ENCODE data around the gene P4HTM. TPM values are rescaled to one million over a fixed set of nuclear protein-coding genes. Genes with fewer than 3 reads are reported as not detected.

The P4HTM gene
- total RNA-seq, 2 experiments from 2014 or later = 24.8 to 25.0 TPM

DNA sequence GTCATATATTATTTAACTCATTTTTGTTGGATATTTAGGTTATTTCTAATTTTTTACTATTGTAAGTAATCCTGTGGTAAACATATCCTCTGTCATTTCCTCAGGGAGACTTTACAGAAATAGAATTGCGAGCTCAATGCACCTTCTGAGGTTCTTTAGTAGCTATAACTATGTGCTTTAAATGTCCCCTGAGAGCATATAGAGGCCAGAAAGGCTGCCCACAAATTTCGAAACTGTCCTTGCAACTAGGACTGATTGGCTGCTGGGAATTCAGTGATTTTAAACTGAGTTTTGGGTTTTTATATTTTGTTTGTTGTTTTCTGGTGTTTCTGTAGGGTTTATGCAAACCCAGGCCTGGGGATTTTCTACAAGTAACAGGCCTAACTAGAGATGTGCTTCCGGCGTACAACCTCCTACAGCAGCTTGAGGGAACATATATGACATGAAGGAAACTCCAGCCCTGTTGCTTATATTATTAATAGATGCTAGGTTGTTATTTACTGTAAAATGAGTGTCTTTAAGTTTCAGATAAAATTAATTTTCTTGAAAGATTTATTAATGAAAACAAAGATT lies 29.1 kb upstream of the P4HTM start:
- intact Hi-C loops (cut with micrococcal nuclease) = no loop called here
- Mint-ChIP-seq H3K4me3 (no peak overlapping the region), H3K4me1 (ENCODE audit: low read depth) (peaks cover under 1% of the 10 kb centered on the region), H3K27me3 (no peaks in the 10 kb centered on the region), H3K9me3 (no peaks in the 10 kb centered on the region), H3K36me3 (ENCODE audit: low read depth) (peaks cover 18% of the 10 kb centered on the region), H3K27ac (no peak overlapping the region)
- ATAC-seq = no peak
- DNase-seq = no peak
- ChIA-PET CTCF (interaction anchor here (0.6 to 0.9 kb wide), 3 partner anchors 26 to 297 kb away, joined by 3 to 4 read pairs (median 3); no protein-coding TSS in a partner anchor), POLR2A (no interaction called here)
- TF ChIP-seq, protein P1, sequence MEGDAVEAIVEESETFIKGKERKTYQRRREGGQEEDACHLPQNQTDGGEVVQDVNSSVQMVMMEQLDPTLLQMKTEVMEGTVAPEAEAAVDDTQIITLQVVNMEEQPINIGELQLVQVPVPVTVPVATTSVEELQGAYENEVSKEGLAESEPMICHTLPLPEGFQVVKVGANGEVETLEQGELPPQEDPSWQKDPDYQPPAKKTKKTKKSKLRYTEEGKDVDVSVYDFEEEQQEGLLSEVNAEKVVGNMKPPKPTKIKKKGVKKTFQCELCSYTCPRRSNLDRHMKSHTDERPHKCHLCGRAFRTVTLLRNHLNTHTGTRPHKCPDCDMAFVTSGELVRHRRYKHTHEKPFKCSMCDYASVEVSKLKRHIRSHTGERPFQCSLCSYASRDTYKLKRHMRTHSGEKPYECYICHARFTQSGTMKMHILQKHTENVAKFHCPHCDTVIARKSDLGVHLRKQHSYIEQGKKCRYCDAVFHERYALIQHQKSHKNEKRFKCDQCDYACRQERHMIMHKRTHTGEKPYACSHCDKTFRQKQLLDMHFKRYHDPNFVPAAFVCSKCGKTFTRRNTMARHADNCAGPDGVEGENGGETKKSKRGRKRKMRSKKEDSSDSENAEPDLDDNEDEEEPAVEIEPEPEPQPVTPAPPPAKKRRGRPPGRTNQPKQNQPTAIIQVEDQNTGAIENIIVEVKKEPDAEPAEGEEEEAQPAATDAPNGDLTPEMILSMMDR (IDR thresholded peaks at IDR 0.05) = no peak

DNA sequence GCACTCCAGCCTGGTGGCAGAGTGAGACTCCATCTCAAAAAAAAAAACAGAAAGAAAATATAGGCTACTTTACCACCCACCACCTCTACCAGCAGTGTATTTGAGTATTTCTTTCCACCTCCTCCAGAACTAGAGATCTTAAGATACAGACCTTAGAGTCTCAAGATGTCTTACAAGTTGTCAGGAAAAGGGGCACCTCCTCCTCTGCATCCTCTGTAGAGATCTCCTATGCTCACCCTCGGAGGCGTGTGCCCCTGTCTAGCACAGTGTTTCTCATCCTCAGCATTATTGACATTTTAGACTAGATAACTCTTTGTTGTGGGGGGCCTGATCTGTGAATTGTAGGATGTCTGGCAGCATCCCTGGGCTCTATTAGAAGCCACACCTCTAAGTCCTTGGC lies 27.7 kb upstream of the P4HTM start:
- DNase-seq (no peak), ATAC-seq (no peak)
- Mint-ChIP-seq H3K27ac (peak overlapping the region; percentile 60), H3K27me3 (no peaks in the 10 kb centered on the region), H3K36me3 (ENCODE audit: low read depth) (peaks cover 17% of the 10 kb centered on the region), H3K4me1 (ENCODE audit: low read depth) (peaks cover 13% of the 10 kb centered on the region), H3K9me3 (no peaks in the 10 kb centered on the region), H3K4me3 (no peak overlapping the region)
- intact Hi-C loops (cut with micrococcal nuclease) = no loop called here
- TF ChIP-seq, protein P1 (IDR thresholded peaks at IDR 0.05) = no peak
- ChIA-PET CTCF (no interaction called here), POLR2A (no interaction called here)

DNA sequence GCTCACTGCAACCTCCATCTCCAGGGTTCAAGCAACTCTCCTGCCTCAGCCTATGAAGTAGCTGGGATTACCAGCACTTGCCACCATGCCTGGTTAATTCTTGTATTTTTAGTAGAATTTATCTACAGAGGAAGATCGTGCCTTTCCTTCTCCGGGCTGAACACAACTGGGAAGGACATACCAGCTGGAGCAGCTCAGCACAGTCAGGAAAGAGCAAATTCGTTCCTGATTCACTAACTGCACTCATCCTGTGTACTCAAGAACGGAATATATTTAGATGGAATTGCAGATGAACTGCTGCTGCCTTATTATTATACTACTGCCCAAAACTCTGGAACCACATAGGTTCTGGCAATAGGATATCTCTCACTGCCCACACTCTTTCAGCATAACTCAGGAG lies 27.1 kb upstream of the P4HTM start:
- CTCF ChIA-PET = no interaction called here

DNA sequence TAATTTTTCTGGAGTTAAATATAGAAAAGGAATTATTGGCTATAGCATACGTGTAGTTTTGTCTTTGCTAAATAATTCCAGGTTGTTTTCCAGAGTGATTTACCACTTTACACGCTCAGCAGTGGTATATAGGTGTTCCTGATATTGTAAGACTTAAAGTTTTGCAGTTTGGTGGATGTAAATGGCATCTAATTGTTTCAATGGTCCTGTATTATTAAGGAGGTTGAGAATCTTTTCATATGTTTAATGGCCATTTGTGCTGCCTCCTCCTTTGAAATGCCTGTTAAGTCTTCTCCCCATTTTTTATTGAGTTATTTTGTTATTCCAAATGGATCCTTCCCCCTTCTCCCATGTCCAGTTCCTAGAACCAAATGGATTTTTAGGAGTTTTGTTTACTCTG lies 26.4 kb upstream of the P4HTM start:
- no peak for ATAC-seq
- Mint-ChIP-seq H3K27ac (no peak overlapping the region), H3K4me1 (ENCODE audit: low read depth) (peaks cover 13% of the 10 kb centered on the region), H3K36me3 (ENCODE audit: low read depth) (peaks cover 17% of the 10 kb centered on the region), H3K9me3 (no peaks in the 10 kb centered on the region), H3K4me3 (no peak overlapping the region), H3K27me3 (no peaks in the 10 kb centered on the region)
- POLR2A ChIA-PET = no interaction called here
- no peak for DNase-seq
- TF ChIP-seq, protein P1 (IDR thresholded peaks at IDR 0.05) = no peak
- intact Hi-C loops (cut with micrococcal nuclease) = no loop called here
- CTCF ChIA-PET = interaction anchor here (1.2 kb wide), 1 partner anchor 12 kb away, joined by 4 read pairs; no protein-coding TSS in a partner anchor

More for the DNA sequence above, 27.1 kb upstream of the P4HTM start:
- TF ChIP-seq, protein P1 (IDR thresholded peaks at IDR 0.05) = no peak
- Mint-ChIP-seq H3K27me3 (no peaks in the 10 kb centered on the region), H3K36me3 (ENCODE audit: low read depth) (peaks cover 14% of the 10 kb centered on the region), H3K4me3 (no peak overlapping the region), H3K4me1 (ENCODE audit: low read depth) (peaks cover 13% of the 10 kb centered on the region), H3K9me3 (no peaks in the 10 kb centered on the region), H3K27ac (peak overlapping the region; percentile 30)
- POLR2A ChIA-PET = no interaction called here
- DNase-seq (no peak), ATAC-seq (no peak)
- intact Hi-C loops (cut with micrococcal nuclease) = no loop called here

DNA sequence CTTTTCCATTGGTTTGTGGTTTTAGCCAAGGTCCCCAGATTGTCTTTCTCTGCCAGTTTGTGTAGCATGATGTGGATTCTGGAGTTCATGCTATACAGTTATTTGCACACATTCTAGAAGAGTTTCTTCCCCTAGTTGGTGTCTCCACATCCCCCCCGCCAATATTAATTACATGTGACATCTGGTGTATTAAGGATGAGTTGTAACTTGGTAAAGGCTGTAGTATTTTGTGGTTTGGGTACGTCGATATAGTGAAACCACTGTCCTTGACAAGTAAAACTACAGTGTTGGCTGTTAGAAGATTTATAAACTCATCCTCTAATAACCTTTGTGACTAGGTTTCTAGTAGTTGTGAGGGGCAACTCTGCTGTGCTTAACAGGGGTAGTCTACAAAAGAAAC lies 23.7 kb upstream of the P4HTM start:
- POLR2A ChIA-PET = interaction anchor here (0.7 to 1.1 kb wide), 3 partner anchors 55 to 222 kb away, joined by 3 to 5 read pairs (median 3); partner anchors contain the start of gene NDUFAF3

More for the DNA sequence above, 23.7 kb upstream of the P4HTM start:
- Mint-ChIP-seq H3K4me1 (ENCODE audit: low read depth) (peaks cover 13% of the 10 kb centered on the region), H3K27me3 (no peaks in the 10 kb centered on the region), H3K27ac (peak overlapping the region; percentile 64), H3K4me3 (no peak overlapping the region), H3K9me3 (no peaks in the 10 kb centered on the region), H3K36me3 (ENCODE audit: low read depth) (peaks cover 30% of the 10 kb centered on the region)
- CTCF ChIA-PET = interaction anchor here (1.5 kb wide), 1 partner anchor 21 kb away, joined by 6 read pairs; no protein-coding TSS in a partner anchor
- intact Hi-C loops (cut with micrococcal nuclease) = no loop called here
- TF ChIP-seq, protein P1 (IDR thresholded peaks at IDR 0.05) = no peak
- DNase-seq (no peak), ATAC-seq (no peak)
